Measurements from ENCODE around the gene CRTC1.

GRCh38 chr19:18719541-18719940 lies 36.1 kb downstream of the CRTC1 start:
- no peak for TF ChIP-seq EZH2phosphoT487 (IDR thresholded peaks at IDR 0.05; ENCODE audit: insufficient read depth, low read depth)
- no peak for TF ChIP-seq EZH2 (IDR thresholded peaks at IDR 0.05; ENCODE audit: insufficient read depth, poor library complexity, severe bottlenecking)
